Transverse colon (tissue), 4 donors: ENCODE data around the gene ELN. TPM values are rescaled to one million over a fixed set of nuclear protein-coding genes. Genes with fewer than 3 reads are reported as not detected.
A peak's percentile ranks its signal among the peaks of the same experiment; 100 is the strongest.

Experiments
- DNase-seq: peaks from one replicate; pipeline ENCODE4 v3.0.0-alpha.2; 2019
- H3K27ac ChIP-seq, 4 donors: fragments of 200-600 bp; sonication (generic); 2 replicates each; pipeline ENCODE4 v1.5.1; 2016 to 2018; ENCODE audit warnings: inconsistent platforms in 4 of 4
- H3K27me3 ChIP-seq: fragments of 200-600 bp; sonication (generic); 2 replicates; pipeline ENCODE4 v1.5.1; 2017; ENCODE audit warnings: inconsistent platforms
- H3K36me3 ChIP-seq, 4 donors: fragments of 200-600 bp; sonication (generic); 2 replicates each; pipeline ENCODE4 v1.5.1; 2017 to 2019; ENCODE audit warnings: inconsistent platforms in 4 of 4
- H3K4me1 ChIP-seq, 4 donors: fragments of 200-600 bp; sonication (generic); 2 replicates each; pipeline ENCODE4 v1.5.1; 2017 to 2020; ENCODE audit warnings: inconsistent platforms in 4 of 4
- H3K4me3 ChIP-seq, 4 donors: fragments of 200-600 bp; sonication (generic); 1 replicate in 1 of 4; 2 replicates in 3 of 4; pipeline versions ENCODE4 v1.5.1 to v1.6.1; 2017 to 2019; ENCODE audit warnings: inconsistent platforms in 4 of 4
- H3K9me3 ChIP-seq, 2 donors: fragments of 200-600 bp; sonication (generic); 2 replicates each; pipeline ENCODE4 v1.5.1; 2017 to 2019; ENCODE audit warnings: inconsistent platforms in 2 of 2
- CTCF ChIP-seq, 5 experiments: fragments of 200-600 bp in 3 of 5; fragments of 450-650 bp in 2 of 5; sonication (generic) in 3 of 5; IDR thresholded peaks; 1 replicate in 2 of 5; 2 replicates in 3 of 5; pipeline ENCODE4 v1.5.1; 2016 to 2017; ENCODE audit warnings: antibody characterized with exemption in 5 of 5, inconsistent platforms in 3 of 5, mild to moderate bottlenecking in 2 of 5, moderate library complexity in 1 of 5
- EP300 ChIP-seq: sonication (generic); formaldehyde crosslinking; IDR thresholded peaks from one replicate; pipeline ENCODE4 v1.6.1; 2017; ENCODE audit warnings: antibody characterized with exemption, low read depth
- POLR2A ChIP-seq: fragments of 450-650 bp; IDR thresholded peaks from one replicate; pipeline ENCODE4 v1.6.1; 2016; ENCODE audit warnings: antibody characterized with exemption, mild to moderate bottlenecking, moderate library complexity
- POLR2AphosphoS5 ChIP-seq, 3 donors: sonication (generic); formaldehyde crosslinking; IDR thresholded peaks; one replicate each; pipeline ENCODE4 v1.6.1; 2016; ENCODE audit warnings: antibody characterized with exemption in 3 of 3
- WGBS, 2 donors: methylation state at CpG; one replicate each; pipeline ENCODE4 v1.1.5; 2018; ENCODE audit warnings: low coverage in 1 of 2; 5-methylcytosine and 5-hydroxymethylcytosine counted together
- in situ Hi-C, 4 donors: fragments of 200-750 bp; cut with MboI; loops; one replicate each; pipeline versions ENCODE4 v1.15.0 to v1.15.1; 2017; ENCODE audit warnings: low sequenced_read_pairs in 3 of 4, low pct_ligation_motif_present in 1 of 4, low pct_unique_long_range_greater_than_20kb in 1 of 4
- intact Hi-C: fragments of 100-400 bp; cut with DNase I; formaldehyde crosslinking; loops from one replicate; pipeline ENCODE4 v1.15.1; 2023; ENCODE audit warnings: low total_unique reads
- total RNA-seq, 4 donors: library from RNA; depleted of rRNA; stranded (reverse); fragments of >200 nt; gene quantifications; one replicate each; pipeline ENCODE4 v1.1.0, GENCODE V29; 2016

ELN gene
- total RNA-seq, 4 donors from 2014 or later = 8.4 to 147 (median 25.8) TPM

GRCh38 chr7:74051629-74052410 is 23.8 kb downstream of the ELN start:
- in situ Hi-C loops = loop anchor here in 3 of 4 donors (25.0 kb wide), 4 partner anchors 90 to 360 kb away; no protein-coding TSS in a partner anchor
- Histone ChIP-seq H3K27me3 (no peaks in the 10 kb centered on the region), H3K4me1 (peaks cover 0 to 4% (median 0%) of the 10 kb centered on the region in 4 donors), H3K4me3 (no peak overlapping the region), H3K27ac (no peak overlapping the region), H3K9me3 (no peaks in the 10 kb centered on the region), H3K36me3 (no peaks in the 10 kb centered on the region)
- TF ChIP-seq EP300 (no peak), CTCF (IDR thresholded peaks at IDR 0.05) (peak in 4 of 5 experiments; percentile 27 to 53 (median 42)), POLR2A (no peak)
- intact Hi-C loops = no loop called here
- DNase-seq = peak; percentile 64
- 42 to 100% methylated on average over 1 to 16 of the region's 16 CpGs for WGBS, 2 donors

GRCh38 chr7:74052628-74053027 is 24.7 kb downstream of the ELN start:
- 76 to 90% methylated on average over 1 of the region's 1 CpG for WGBS, 2 donors
- DNase-seq = no peak
- peaks cover 0 to 4% (median 0%) of the 10 kb centered on the region in 4 donors for H3K4me1 ChIP-seq
- no peak overlapping the region for H3K4me3 ChIP-seq
- TF ChIP-seq CTCF (IDR thresholded peaks at IDR 0.05) (no peak), EP300 (no peak), POLR2AphosphoS5 (IDR thresholded peaks at IDR 0.05) (no peak), POLR2A (no peak)
- no peak overlapping the region for H3K27ac ChIP-seq
- no peaks in the 10 kb centered on the region for H3K27me3 ChIP-seq
- no peaks in the 10 kb centered on the region for H3K36me3 ChIP-seq
- no peaks in the 10 kb centered on the region for H3K9me3 ChIP-seq
- intact Hi-C loops = no loop called here
- in situ Hi-C loops = loop anchor here in 3 of 4 donors (25.0 kb wide), 4 partner anchors 90 to 360 kb away; no protein-coding TSS in a partner anchor

- DNase-seq = no peak
- Histone ChIP-seq H3K4me1 (peaks cover 0 to 4% (median 0%) of the 10 kb centered on the region in 4 donors), H3K27ac (no peak overlapping the region), H3K4me3 (no peak overlapping the region), H3K36me3 (no peaks in the 10 kb centered on the region), H3K9me3 (no peaks in the 10 kb centered on the region), H3K27me3 (no peaks in the 10 kb centered on the region)
- intact Hi-C loops = no loop called here
- TF ChIP-seq EP300 (no peak), POLR2A (no peak), CTCF (IDR thresholded peaks at IDR 0.05) (no peak), POLR2AphosphoS5 (IDR thresholded peaks at IDR 0.05) (no peak)
- WGBS, 2 donors = 89 to 94% methylated on average over 2 to 3 of the region's 3 CpGs
- in situ Hi-C loops = loop anchor here in 3 of 4 donors (25.0 kb wide), 4 partner anchors 91 to 359 kb away; no protein-coding TSS in a partner anchor
Measured at GRCh38 chr7:74053589-74054186, 25.7 kb downstream of the ELN start.
